SK-N-SH (cell line): ENCODE data around the gene RPL22. TPM values are rescaled to one million over a fixed set of nuclear protein-coding genes. Genes with fewer than 3 reads are reported as not detected.

ENCODE experiments used
- CTCF ChIA-PET: fragments of 300-600, 350-600 bp; formaldehyde crosslinking; extraction: SDS; loops from one replicate; lab custom pipeline; 2021; lab: Yijun Ruan, JAX
- POLR2A ChIA-PET: fragments of 350-600 bp; sonication (Branson Sonifier 250); formaldehyde crosslinking; extraction: SDS; loops from one replicate; lab custom pipeline; 2020; ENCODE audit warnings: antibody characterized with exemption, inconsistent platforms; lab: Yijun Ruan, JAX
- DNase-seq: peaks from one replicate; pipeline ENCODE4 v3.0.0; 2012
- H2AFZ ChIP-seq: fragments of 200-600 bp; sonication (generic); 2 replicates; pipeline ENCODE4 v1.8.1; 2016; ENCODE audit warnings: antibody characterized with exemption, mild to moderate bottlenecking, low read depth
- H3F3A ChIP-seq: fragments of 200-600 bp; sonication (generic); replicated peaks from 2 replicates; pipeline ENCODE3; 2016; ENCODE audit warnings: antibody characterized with exemption, mild to moderate bottlenecking; ENCODE audit not compliant: insufficient read depth
- H3K27ac ChIP-seq, 2 experiments: fragments of 200-500 bp in 1 of 2; fragments of 200-600 bp in 1 of 2; sonication (Bioruptor generic) in 1 of 2; sonication (generic), shearing (Covaris generic) in 1 of 2; 2 replicates each; pipeline versions ENCODE4 v1.5.1 to v1.6.1; 2014 to 2016; ENCODE audit warnings: low read depth in 2 of 2, inconsistent platforms in 1 of 2, low read length in 1 of 2, mild to moderate bottlenecking in 1 of 2, mixed read lengths in 1 of 2
- H3K27me3 ChIP-seq: fragments of 200-600 bp; sonication (generic), shearing (Covaris generic); 2 replicates; pipeline ENCODE4 v1.6.1; 2016; ENCODE audit warnings: mixed run types; ENCODE audit not compliant: insufficient read depth
- H3K36me3 ChIP-seq, 2 experiments: fragments of 200-500 bp in 1 of 2; fragments of 200-600 bp in 1 of 2; sonication (Bioruptor generic) in 1 of 2; sonication (generic) in 1 of 2; replicated peaks in 1 of 2; 2 replicates each; pipeline versions ENCODE3 to v1.5.1; 2014 to 2016; ENCODE audit warnings: low read length in 1 of 2, mild to moderate bottlenecking in 1 of 2; ENCODE audit not compliant: insufficient read depth in 2 of 2, control insufficient read depth in 1 of 2
- H3K4me1 ChIP-seq, 2 experiments: fragments of 200-500 bp in 1 of 2; fragments of 200-600 bp in 1 of 2; sonication (Bioruptor generic) in 1 of 2; sonication (generic), shearing (Covaris generic) in 1 of 2; 2 replicates each; pipeline versions ENCODE4 v1.5.1 to v1.6.1; 2014 to 2016; ENCODE audit warnings: low read depth in 1 of 2, low read length in 1 of 2, mixed run types in 1 of 2; ENCODE audit not compliant: insufficient read depth in 2 of 2, control insufficient read depth in 1 of 2
- H3K4me2 ChIP-seq: fragments of 200-600 bp; sonication (generic), shearing (Covaris generic); 2 replicates; pipeline ENCODE4 v1.6.1; 2017; ENCODE audit warnings: mixed run types
- H3K4me3 ChIP-seq, 2 experiments: fragments of 200-500 bp in 1 of 2; fragments of 200-600 bp in 1 of 2; sonication (Bioruptor generic) in 1 of 2; sonication (generic), shearing (Covaris generic) in 1 of 2; 2 replicates each; pipeline versions ENCODE4 v1.5.1 to v1.8.1; 2014 to 2016; ENCODE audit warnings: low read depth in 2 of 2, inconsistent platforms in 1 of 2, low read length in 1 of 2, mild to moderate bottlenecking in 1 of 2, mixed read lengths in 1 of 2, moderate library complexity in 1 of 2
- H3K79me2 ChIP-seq: fragments of 200-600 bp; sonication (generic); 2 replicates; pipeline ENCODE4 v1.8.1; 2017; ENCODE audit warnings: mild to moderate bottlenecking; ENCODE audit not compliant: insufficient read depth
- H3K9ac ChIP-seq: fragments of 200-600 bp; sonication (generic); 2 replicates; pipeline ENCODE4 v1.6.1; 2017; ENCODE audit warnings: mixed run types
- H3K9me2 ChIP-seq: fragments of 200-600 bp; sonication (generic); 2 replicates; pipeline ENCODE4 v1.6.1; 2017; ENCODE audit warnings: mixed run types
- H3K9me3 ChIP-seq: fragments of 200-600 bp; sonication (generic); 2 replicates; pipeline ENCODE4 v1.6.1; 2017; ENCODE audit warnings: mixed run types, mild to moderate bottlenecking, moderate library complexity
- H4K20me1 ChIP-seq: fragments of 200-600 bp; sonication (generic); 2 replicates; pipeline ENCODE4 v1.6.1; 2017; ENCODE audit warnings: mild to moderate bottlenecking, mixed run types; ENCODE audit not compliant: insufficient read depth
- CTCF ChIP-seq: fragments of 200-600 bp; sonication (generic); IDR thresholded peaks from 2 replicates; pipeline ENCODE4 v1.6.1; 2017; ENCODE audit warnings: antibody characterized with exemption, mild to moderate bottlenecking, moderate library complexity
- ELF1 ChIP-seq: IDR thresholded peaks from 2 replicates; pipeline ENCODE4 v1.4.0; 2012
- EP300 ChIP-seq, 2 experiments: IDR thresholded peaks; 2 replicates each; pipeline versions ENCODE4 v1.4.0 to v1.6.1; 2012; ENCODE audit warnings: borderline replicate concordance in 1 of 2, low read depth in 1 of 2, low read length in 1 of 2
- FOXJ3 ChIP-seq: sonication (generic); formaldehyde crosslinking; IDR thresholded peaks from 2 replicates; pipeline ENCODE4 v1.5.1; 2020; ENCODE audit warnings: mild to moderate bottlenecking, missing genetic modification reagents
- FOXM1 ChIP-seq: IDR thresholded peaks from 2 replicates; pipeline ENCODE4 v1.4.0; 2012; ENCODE audit warnings: low read depth, mild to moderate bottlenecking
- MEF2A ChIP-seq: IDR thresholded peaks from 2 replicates; pipeline ENCODE4 v1.4.0; 2012; ENCODE audit warnings: low read depth, borderline replicate concordance
- MXI1 ChIP-seq: IDR thresholded peaks from 2 replicates; pipeline ENCODE4 v1.6.1; 2012; ENCODE audit warnings: mild to moderate bottlenecking, low read depth, low read length, improper control_type of control experiment
- NFIC ChIP-seq: IDR thresholded peaks from 2 replicates; pipeline ENCODE4 v1.4.0; 2012; ENCODE audit warnings: borderline replicate concordance
- NRF1 ChIP-seq: IDR thresholded peaks from 2 replicates; pipeline ENCODE4 v1.6.1; 2012; ENCODE audit warnings: low read depth, mild to moderate bottlenecking, low read length
- RAD21 ChIP-seq: IDR thresholded peaks from 2 replicates; pipeline ENCODE4 v1.6.1; 2012; ENCODE audit warnings: mild to moderate bottlenecking, low read length
- RCOR1 ChIP-seq: fragments of 150-350 bp; IDR thresholded peaks from 2 replicates; pipeline ENCODE4 v1.6.1; 2017; ENCODE audit warnings: antibody characterized with exemption, low read length
- RXRA ChIP-seq: IDR thresholded peaks from 2 replicates; pipeline ENCODE4 v1.4.0; 2012; ENCODE audit warnings: low read depth, mild to moderate bottlenecking, borderline replicate concordance
- SIN3A ChIP-seq: IDR thresholded peaks from 2 replicates; pipeline ENCODE4 v1.6.1; 2012; ENCODE audit warnings: low read depth, mild to moderate bottlenecking, low read length, moderate library complexity, borderline replicate concordance
- SMC3 ChIP-seq: IDR thresholded peaks from 2 replicates; pipeline ENCODE4 v1.6.1; 2012; ENCODE audit warnings: low read depth, low read length, improper control_type of control experiment
- TAF1 ChIP-seq: IDR thresholded peaks from 2 replicates; pipeline ENCODE4 v1.6.1; 2012; ENCODE audit warnings: low read depth, mild to moderate bottlenecking, low read length, moderate library complexity, borderline replicate concordance
- USF1 ChIP-seq: IDR thresholded peaks from 2 replicates; pipeline ENCODE4 v1.4.0; 2012; ENCODE audit warnings: low read depth, borderline replicate concordance
- USF2 ChIP-seq: fragments of 150-350 bp; IDR thresholded peaks from 2 replicates; pipeline ENCODE4 v1.6.1; 2017; ENCODE audit warnings: antibody characterized with exemption, low read length, low read depth, borderline replicate concordance
- WGBS: methylation state at CpG from one replicate; pipeline ENCODE4 v1.1.6; 2017; ENCODE audit warnings: low lambda C conversion rate; 5-methylcytosine and 5-hydroxymethylcytosine counted together
- polyA plus RNA-seq, 3 experiments: library from polyadenylated mRNA; depleted of rRNA; stranded (reverse); fragments of >200 nt; gene quantifications; 2 replicates each; pipeline ENCODE4 v1.2.3, GENCODE V29; 2012
- TF ChIP-seq, protein P1 (sequence below): IDR thresholded peaks from 2 replicates; pipeline ENCODE4 v1.6.1; 2012; ENCODE audit warnings: mild to moderate bottlenecking, low read depth, low read length, moderate library complexity
- TF ChIP-seq, protein P2 (sequence below): fragments of 150-350 bp; IDR thresholded peaks from 2 replicates; pipeline ENCODE4 v1.6.1; 2016; ENCODE audit warnings: mild to moderate bottlenecking, low read depth, low read length
- TF ChIP-seq, protein P3 (sequence below): IDR thresholded peaks from 2 replicates; pipeline ENCODE4; 2012

The RPL22 gene
- polyA plus RNA-seq, 1 of the 3 experiments (the other 2 are of a cell fraction), result 140 TPM

DNA sequence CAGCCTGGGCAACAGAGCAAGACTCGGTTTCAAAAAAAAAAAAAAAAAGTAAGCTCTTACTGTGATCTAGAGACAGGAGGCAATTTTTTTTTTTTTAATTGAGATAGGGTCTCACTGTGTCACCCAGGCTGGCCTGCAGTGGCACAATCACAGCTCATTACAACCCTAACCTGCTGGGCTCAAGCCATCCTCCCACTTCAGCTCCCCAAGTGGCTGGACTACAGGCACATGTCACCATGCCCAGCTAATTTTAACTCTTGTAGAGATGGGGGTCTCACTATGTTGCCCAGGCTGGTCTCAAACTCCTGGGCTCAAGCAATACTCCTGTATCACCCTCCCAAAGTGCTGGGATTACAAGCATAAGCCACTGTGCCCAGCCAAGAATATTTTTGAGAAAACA is 7.4 kb downstream of the RPL22 start:
- H4K20me1 ChIP-seq, result peaks cover 67% of the 10 kb centered on the region
- peaks cover 96% of the 10 kb centered on the region for H3K79me2 ChIP-seq
- ChIA-PET CTCF (interaction anchor here (0.9 to 2.3 kb wide), 6 partner anchors 10 to 231 kb away, joined by 3 to 7 read pairs (median 4); no protein-coding TSS in a partner anchor), POLR2A (interaction anchor here (0.6 kb wide), 1 partner anchor 153 kb away, joined by 3 read pairs; no protein-coding TSS in a partner anchor)
- H3K27me3 ChIP-seq, result no peaks in the 10 kb centered on the region
- 100% methylated on average over 1 of the region's 1 CpG for WGBS
- H3K9ac ChIP-seq, result no peak overlapping the region
- DNase-seq, result no peak
- no peak overlapping the region for H2AFZ ChIP-seq
- H3K9me2 ChIP-seq, result no peaks in the 10 kb centered on the region
- no peak for TF ChIP-seq FOXM1
- TF ChIP-seq, protein P1, sequence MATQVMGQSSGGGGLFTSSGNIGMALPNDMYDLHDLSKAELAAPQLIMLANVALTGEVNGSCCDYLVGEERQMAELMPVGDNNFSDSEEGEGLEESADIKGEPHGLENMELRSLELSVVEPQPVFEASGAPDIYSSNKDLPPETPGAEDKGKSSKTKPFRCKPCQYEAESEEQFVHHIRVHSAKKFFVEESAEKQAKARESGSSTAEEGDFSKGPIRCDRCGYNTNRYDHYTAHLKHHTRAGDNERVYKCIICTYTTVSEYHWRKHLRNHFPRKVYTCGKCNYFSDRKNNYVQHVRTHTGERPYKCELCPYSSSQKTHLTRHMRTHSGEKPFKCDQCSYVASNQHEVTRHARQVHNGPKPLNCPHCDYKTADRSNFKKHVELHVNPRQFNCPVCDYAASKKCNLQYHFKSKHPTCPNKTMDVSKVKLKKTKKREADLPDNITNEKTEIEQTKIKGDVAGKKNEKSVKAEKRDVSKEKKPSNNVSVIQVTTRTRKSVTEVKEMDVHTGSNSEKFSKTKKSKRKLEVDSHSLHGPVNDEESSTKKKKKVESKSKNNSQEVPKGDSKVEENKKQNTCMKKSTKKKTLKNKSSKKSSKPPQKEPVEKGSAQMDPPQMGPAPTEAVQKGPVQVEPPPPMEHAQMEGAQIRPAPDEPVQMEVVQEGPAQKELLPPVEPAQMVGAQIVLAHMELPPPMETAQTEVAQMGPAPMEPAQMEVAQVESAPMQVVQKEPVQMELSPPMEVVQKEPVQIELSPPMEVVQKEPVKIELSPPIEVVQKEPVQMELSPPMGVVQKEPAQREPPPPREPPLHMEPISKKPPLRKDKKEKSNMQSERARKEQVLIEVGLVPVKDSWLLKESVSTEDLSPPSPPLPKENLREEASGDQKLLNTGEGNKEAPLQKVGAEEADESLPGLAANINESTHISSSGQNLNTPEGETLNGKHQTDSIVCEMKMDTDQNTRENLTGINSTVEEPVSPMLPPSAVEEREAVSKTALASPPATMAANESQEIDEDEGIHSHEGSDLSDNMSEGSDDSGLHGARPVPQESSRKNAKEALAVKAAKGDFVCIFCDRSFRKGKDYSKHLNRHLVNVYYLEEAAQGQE, result no peak
- no peak for TF ChIP-seq MXI1
- no peak for TF ChIP-seq RAD21
- TF ChIP-seq, protein P2, sequence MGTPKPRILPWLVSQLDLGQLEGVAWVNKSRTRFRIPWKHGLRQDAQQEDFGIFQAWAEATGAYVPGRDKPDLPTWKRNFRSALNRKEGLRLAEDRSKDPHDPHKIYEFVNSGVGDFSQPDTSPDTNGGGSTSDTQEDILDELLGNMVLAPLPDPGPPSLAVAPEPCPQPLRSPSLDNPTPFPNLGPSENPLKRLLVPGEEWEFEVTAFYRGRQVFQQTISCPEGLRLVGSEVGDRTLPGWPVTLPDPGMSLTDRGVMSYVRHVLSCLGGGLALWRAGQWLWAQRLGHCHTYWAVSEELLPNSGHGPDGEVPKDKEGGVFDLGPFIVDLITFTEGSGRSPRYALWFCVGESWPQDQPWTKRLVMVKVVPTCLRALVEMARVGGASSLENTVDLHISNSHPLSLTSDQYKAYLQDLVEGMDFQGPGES, result no peak
- TF ChIP-seq ELF1, result no peak
- TF ChIP-seq CTCF, result no peak
- TF ChIP-seq RCOR1, result no peak
- TF ChIP-seq SIN3A, result no peak
- no peak for TF ChIP-seq USF2
- no peak for TF ChIP-seq FOXJ3 (CRISPR knock-in tag)
- no peak for TF ChIP-seq TAF1
- TF ChIP-seq USF1, result no peak
- TF ChIP-seq NRF1, result no peak
- no peak for TF ChIP-seq SMC3
- no peak for TF ChIP-seq EP300 (IDR thresholded peaks at IDR 0.05; ENCODE audit: borderline replicate concordance in 1 of 2, low read depth in 1 of 2, low read length in 1 of 2)
- no peak for TF ChIP-seq RXRA
- TF ChIP-seq NFIC, result no peak
- TF ChIP-seq MEF2A, result no peak
- TF ChIP-seq, protein P3, sequence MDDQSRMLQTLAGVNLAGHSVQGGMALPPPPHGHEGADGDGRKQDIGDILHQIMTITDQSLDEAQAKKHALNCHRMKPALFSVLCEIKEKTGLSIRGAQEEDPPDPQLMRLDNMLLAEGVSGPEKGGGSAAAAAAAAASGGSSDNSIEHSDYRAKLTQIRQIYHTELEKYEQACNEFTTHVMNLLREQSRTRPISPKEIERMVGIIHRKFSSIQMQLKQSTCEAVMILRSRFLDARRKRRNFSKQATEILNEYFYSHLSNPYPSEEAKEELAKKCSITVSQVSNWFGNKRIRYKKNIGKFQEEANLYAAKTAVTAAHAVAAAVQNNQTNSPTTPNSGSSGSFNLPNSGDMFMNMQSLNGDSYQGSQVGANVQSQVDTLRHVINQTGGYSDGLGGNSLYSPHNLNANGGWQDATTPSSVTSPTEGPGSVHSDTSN, result no peak
- H3K9me3 ChIP-seq, result no peaks in the 10 kb centered on the region
- H3K36me3 ChIP-seq, result peaks cover 28 to 64% of the 10 kb centered on the region in 2 experiments
- no peak overlapping the region for H3K4me2 ChIP-seq
- peaks cover 6% of the 10 kb centered on the region for H3F3A ChIP-seq
- H3K4me3 ChIP-seq, result no peak overlapping the region
- H3K27ac ChIP-seq, result no peak overlapping the region
- no peaks in the 10 kb centered on the region for H3K4me1 ChIP-seq
